Forelimb muscle (tissue), 1 donor: ENCODE results near the gene TBC1D3B. TPM values are rescaled to one million over a fixed set of nuclear protein-coding genes. Genes with fewer than 3 reads are reported as not detected.
A peak's percentile ranks its signal among the peaks of the same experiment; 100 is the strongest.
"Not testable (repeated sequence)": the region's sequence is repeated elsewhere in the genome, so short reads cannot be mapped to it uniquely, and the experiment has no call there.

ENCODE experiments used
- DNase-seq: peaks from one replicate; pipeline ENCODE4 v3.0.0-alpha.2; 2013; ENCODE audit warnings: low read depth
- polyA plus RNA-seq: library from polyadenylated mRNA; unstranded; fragments of 120-200 nt; gene quantifications from one replicate; pipeline ENCODE4 v1.2.1, GENCODE V29; 2013; ENCODE audit not compliant: insufficient read length

Gene TBC1D3B
- polyA plus RNA-seq, 1 donor = 14.6 TPM

DNA sequence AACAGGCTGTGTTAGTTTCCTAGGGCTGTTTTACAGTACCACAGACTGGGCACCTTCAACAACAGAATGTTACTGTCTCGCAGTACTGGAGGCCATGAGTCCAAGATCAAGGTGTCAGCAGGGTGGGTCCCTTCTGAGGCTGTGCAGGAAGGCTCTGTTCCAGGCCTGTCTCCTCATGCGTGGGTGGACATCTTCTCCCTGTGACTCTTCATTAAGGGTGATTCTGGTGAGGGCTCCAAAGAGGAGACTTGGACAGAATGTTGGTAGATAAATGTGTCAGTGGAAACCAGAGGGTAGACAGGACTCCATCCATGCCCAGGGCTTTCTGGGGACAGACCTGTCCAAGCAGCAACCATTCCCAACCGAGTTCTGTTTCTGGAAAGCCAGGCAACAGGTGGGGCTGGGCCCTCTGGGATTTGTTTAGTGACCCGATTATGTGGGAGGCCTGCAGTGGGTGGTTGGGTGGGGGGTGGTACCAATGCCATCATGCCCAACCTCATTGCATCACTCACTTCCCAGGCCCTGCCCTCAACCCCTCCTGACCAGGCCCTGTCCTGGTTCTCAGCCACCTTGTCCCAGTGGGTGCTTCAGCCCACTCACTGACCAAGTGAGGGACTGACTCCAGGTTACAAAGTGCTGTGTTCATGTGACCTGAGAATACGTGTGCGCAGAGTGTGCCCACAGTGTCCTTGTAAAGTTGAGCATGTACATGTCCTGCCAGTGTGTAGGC is 5.2 kb upstream of the TBC1D3B start:
- not testable (repeated sequence) for DNase-seq

DNA sequence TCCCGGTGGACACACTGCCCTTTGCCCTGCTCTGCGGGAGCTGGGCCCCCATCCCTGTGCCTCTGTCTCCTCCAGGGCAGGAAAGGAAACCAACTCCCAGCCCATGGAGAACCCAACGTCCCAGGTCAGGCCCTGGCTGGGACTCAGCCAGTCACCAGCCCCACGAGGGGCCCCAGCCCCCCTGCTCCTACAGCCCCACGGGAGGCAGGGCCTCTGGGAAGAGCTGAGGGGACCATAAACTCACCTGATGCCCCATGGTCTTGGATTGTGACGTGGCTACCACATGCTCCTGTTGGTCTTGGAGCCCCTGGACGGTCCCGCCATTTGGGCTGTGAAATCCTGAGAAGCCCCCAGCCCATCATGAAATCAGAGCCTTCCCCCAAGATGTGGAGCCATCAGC is 7.6 kb downstream of the TBC1D3B start:
- not testable (repeated sequence) for DNase-seq

DNA sequence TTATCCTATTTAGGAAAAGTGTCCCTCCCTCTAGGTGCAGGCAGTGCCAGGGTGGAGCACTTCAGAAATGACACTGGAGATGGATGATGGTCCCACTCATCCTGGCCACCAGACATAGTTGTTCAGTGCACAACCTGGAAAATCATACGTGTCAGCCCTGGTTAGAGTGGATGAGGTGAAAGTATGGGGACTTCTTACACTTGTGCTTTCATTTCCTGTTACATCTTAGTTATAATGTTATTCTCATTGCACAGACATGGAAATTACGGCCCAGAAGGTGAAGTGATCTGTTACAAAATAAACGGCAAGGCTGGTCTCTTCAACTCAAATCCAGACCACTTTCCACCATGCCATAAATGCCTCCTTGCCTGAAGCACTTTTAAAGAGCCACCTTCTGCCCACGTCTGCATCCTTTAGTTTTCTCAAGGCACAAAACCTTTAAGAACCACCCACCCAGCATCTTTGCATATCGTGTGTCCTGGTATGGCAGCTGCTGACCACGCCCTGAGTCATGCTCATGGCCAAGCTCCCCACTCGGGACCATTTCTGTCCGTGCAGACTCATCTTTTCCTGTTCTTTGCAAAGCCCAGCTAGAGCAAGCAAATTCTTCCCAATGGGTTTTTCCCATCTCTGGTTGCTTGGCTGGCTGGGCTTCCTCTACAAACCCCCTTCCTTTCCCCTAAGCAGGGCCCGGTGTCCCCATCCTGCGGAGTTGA is 22.4 kb downstream of the TBC1D3B start:
- no peak for DNase-seq

DNA sequence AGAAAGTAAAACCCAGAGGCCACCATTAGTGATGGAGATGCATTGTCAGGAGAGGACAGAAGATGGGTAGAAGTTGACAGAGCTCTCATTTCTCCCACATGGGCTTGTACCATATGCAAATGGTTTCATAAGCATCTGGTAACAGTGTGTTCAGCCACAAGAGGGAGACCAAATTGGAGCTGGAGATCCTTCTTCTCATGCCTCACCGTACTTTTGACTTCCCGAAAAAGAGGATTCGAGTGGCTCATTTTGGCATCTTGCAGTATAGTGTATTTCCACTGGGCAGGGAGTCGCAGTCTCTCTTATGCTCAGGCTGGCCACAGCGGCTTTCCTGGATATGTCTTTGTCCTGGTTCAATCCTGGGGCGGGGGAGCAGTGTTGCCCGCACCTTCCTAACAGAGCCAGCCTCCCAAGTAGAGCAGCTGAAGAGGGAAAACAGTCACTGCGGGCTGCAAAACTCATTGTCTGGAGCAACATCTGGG is 23.8 kb downstream of the TBC1D3B start:
- no peak for DNase-seq

DNA sequence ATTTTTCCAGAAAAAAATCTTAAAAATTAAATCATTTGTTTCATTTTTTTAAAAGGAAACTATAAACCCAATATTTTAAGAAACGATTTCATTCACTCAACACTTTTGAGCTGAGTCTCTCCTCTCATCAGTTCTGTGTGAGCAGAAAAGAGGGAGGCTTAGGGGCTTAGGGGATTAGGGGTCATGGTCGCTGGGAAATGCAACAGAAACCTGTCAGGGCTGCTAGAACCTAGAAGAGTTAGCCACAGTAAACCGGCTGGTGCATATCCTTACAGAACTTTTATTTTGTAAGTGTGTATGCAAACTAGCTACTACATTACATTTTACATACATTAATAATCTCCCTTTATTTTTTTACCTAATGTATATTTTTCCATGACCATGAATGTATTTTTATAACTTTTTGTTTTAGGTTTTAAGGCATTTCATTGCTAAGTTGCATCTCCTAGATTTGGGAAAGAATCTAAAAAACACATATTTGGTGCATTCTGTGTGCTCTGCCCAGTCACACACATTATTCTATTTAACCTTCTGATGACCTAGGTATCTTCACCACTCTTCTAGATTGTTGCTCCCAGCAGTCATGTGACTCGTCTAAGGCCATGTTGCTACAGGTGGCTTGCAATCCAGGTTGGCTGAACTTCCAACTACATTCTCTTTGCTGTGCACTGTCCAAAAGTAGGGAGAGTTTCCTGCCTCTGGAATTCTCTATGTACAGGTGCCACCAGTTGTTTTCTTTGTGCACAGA is 24.4 kb downstream of the TBC1D3B start:
- no peak for DNase-seq

DNA sequence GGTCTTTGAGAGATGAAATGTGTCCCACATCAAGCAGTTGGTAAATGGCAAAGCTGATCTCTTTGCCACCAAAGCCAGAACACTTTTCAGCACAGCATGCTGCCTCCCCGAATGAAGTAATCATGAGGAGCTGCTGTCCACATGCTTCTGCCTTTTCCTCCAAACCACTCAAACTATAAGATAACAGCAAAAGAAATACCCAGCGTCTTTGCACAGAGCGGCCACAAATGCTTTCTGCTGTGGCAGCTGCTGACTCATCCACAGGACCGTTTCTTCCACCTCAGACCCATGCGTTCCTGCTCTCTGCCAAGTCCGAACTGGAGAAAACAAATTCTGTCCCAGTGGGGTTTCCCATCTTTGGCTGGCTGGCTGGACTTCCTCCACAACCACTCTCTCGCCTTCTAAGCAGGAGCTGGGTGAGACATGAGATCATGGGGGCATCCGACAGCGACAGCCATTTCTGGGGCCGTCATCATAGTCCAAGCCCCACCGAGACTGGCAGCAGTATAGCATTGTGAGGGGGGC is 27.1 kb downstream of the TBC1D3B start:
- no peak for DNase-seq

DNA sequence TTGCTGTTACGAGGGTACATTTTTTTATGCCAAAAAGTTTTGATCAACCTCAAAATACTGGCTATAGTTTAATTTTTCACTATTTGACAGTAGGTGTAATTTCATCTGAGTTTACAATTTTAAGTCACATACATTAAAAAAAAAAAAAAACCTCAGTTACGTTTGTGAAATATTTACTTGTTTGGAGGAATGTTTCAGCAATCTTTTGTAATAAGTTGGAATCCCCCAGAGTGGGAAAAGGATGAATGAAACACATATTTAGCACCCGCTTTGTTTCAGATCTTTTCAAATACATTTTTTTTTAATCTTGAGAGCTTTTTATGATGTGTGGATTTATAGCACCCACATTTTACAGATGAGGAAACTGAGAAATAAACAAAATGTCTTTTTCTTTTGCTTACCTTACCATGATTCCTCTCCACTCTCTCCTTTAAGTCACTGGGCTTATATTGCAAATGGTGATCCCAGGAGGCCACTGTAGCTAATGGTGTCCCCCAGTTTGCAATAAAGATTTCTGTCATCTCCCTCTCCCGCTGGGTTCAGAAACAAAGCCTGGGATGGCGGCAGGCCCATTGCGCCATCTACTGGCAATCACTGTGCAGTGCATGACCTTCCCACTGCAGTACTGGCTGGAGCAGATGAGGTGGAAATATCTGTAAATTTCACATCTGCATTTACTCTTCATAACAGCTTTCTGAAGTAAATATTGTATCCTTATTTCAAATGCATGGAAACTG is 27.7 kb downstream of the TBC1D3B start:
- DNase-seq = peak; percentile 16

DNA sequence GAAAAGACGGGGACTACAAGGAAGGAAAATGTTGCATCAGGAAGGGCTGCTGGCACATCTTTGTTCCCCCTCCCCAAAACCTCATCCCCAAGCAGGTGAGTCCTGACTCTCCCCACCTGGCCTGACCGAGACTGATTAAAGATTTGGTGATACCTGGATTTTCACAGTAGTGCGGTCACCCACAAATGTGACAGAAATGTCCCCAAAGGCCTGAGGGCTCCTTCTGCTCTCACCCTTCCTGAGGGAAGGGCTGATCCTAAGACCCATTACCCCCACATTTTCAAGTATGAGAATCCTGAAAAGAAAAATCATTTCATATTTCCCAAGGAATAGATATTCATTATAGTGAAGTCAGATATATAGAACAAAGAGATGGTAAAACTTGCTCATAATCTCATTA is 28.8 kb downstream of the TBC1D3B start:
- no peak for DNase-seq

DNA sequence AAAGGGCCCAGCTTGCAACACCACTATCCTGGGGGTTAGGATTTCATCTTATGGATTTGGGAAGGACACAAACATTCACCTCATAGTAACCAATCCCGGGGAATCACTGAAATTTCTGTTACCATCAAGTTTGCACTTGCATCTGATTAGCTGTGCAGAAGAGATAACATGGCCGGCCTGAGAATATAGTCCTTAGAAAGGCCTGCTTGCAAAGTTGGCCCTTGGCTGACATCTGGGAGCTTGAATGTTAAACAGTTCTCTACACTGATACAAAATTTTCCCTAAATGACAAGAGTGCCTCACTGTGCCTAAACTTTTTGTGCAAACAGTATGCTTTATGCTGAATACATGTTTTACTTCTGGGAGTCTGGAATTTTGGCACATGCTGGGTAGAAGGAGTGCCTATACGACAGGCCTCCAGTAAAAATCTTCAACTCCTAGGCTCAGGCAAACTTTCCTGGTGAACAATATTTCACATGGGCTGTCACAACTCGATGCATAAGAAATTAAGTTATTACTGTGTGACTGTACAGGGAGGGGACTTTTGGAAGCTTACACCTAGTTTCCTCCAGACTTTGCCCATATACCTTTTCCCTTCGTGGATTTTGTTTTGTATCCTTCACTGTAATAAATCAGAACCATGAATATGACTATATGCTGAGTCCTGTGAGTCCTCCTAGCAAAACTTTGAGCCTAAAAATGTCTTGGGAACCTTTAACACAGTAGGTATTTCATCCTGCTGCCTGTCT is 31.3 kb downstream of the TBC1D3B start:
- DNase-seq = no peak

DNA sequence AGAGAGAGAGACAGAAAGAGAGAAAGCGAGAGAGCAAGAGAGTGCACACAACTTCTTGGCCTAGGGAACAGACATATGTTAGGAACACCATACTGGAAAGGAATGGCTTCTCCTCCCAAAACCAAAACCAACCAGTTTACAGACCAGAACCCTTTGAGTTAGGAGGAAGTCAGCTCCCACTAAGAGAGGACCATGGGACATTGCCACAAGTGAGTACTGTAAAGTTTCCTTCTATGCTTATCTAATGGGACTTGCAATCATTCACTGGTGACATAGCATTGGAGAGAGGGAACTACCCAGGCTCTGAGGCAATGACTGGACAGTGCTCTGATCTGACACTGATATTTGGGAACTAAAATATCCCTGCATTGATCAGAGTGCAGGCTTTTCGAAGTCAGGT is 32.4 kb downstream of the TBC1D3B start:
- DNase-seq = no peak

DNA sequence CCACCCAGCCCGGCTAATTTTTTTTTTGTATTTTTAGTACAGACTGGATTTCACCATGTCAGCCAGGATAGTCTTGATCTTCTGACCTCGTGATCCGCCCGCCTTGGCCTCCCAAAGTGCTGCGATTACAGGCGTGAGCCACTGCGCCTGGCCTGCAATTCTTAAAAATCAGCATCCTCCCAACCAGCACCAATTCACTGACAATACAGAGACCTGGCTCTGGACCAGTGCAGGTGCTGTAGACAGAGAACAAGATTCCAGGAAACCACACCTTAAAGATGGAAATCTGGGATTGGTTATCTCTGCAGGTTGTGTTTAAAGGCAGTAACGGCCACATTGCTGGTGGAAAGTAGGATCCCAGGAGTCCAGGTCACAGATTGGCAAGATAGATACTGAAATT is 33.6 kb downstream of the TBC1D3B start:
- no peak for DNase-seq

DNA sequence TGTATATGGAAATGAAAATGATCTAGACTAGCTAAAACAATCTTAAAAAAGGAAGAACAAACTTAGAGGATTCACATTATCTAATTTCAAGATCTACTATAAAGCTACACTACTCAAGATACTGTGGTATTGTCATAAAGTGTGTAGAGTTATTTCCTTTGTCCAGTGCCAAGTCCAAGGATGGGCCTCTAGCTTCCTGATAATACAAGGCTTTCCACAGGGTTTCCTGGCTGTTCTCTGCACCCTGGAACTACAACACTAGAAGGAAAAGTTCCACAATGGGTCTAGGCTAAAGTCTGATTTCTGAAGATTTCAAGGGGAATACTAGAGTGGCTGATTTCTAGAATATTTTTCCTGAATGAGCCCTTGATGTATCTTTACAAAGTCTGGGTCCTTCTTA is 34.2 kb downstream of the TBC1D3B start:
- no peak for DNase-seq

DNA sequence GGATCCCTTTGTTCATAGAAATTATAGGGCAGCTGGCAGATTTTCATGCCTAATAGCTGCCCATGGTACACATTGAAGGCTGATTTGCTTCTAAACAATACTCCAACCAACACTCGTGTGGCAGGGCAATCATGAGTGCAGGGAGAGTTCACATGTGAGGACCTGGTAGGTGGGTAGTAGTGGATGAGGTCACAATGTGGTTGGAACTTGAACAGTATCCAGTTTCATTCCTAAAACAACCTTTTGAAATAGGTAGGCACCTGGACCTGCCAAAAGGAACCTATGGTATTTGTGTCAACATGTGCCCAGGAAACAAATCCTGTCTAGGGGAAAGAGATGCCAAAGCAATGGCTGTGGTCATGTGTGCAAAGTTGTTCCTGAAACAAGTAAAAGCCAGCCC is 40.0 kb downstream of the TBC1D3B start:
- no peak for DNase-seq

DNA sequence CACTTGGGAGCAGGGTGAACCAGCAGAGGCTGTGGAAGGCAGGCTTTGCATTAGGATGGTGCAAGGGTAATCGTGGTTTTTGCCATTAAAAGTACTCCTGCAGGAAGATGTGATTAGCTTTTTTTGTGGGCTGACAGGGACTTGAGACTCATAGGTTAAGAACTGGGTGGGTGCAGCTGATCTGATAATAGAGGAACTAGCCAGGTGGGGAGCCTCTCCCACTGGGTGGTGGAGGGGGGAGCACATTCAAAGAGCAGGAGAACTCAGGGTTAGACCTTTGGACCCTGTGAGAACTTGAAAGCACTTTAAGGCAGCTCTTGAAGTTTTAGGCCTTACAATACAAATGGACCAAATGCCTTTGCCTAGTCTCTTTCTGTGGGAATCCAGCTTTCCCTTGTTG is 40.4 kb downstream of the TBC1D3B start:
- DNase-seq = no peak

DNA sequence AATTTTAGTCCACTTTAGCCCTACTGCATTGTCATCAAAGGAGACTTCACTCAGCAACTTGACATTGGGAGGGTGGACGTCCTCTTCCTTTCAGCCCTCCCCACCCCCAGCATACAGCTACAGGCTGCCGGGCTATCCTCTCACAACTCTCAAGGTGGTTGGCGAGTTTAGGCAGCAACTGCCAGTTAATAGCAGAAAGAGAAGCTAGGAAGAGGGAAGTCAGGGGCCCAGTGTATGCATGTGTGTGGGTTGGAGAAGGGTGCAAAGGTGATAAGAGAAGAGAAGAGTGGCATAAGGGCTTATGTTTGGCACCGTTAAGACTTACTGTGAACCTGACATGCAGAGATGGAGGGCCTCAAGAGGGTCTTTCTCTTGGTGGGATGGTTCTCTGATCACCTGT is 41.0 kb downstream of the TBC1D3B start:
- DNase-seq = no peak

DNA sequence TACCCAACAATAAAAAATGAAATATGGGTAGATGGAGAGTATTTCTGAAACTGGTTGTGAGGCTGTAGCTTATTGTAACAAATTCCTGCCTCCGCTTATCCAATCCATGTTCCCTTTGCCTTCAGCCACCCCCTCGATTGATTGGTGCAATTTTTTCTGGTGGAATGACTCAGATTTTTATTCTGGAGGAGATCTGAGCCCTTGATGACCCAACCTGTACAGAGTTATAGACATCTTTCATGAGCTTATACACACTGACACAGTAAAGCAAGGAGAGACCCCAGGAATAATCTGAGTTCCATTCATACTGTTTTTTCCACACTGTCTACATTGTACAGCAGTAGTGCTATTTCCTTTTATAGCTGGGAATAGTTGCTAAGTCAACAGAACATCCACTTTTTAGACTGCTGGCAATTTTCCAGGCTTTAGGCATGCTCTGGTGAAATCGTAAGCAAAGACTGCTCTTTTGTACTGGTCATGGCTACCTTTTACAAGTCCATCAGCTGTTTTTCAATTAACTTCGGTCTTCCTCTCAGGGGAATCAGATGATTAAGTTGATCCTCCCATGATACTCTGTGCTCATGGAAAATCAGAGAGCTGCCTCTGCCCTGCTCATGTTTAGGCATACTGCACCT is 42.7 kb downstream of the TBC1D3B start:
- DNase-seq = peak; percentile 39

DNA sequence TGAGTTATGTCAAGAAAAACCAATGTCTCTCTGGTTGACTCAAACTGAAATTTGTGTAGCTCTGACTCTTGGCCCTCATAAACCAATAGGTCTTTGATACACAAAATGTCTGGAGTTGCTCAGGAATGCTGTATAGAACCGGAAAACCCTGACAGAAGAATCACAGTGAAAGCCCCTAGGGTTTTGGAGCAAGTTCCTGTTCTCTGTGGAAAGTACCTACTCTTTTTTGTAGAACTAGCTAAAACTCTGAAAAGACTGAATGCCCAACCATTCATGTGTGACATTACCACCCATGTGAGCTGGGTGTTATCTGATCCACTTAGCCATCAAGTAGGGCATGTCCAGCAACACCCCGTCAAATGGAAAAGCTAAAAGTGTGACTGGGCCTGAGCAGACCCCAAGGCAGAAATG is 44.0 kb downstream of the TBC1D3B start:
- DNase-seq = no peak

DNA sequence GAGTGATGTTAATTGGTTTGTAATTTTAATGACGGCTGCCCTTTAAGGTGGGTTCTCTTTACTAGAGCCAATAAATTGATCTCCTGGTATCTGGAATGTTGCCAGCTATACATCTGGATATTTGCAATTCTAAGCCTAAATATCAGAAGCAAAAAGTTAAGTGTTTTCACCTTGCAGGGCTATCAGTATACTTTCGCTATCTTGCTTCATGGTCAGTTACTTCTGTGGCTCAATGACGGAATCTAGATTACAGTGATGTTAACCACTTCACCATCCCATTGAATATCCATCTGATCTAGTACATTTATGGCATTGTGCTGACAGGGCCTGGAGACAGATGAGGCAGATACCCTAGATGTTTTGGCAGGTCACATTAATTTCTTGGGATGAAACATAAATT is 44.5 kb downstream of the TBC1D3B start:
- DNase-seq = no peak

DNA sequence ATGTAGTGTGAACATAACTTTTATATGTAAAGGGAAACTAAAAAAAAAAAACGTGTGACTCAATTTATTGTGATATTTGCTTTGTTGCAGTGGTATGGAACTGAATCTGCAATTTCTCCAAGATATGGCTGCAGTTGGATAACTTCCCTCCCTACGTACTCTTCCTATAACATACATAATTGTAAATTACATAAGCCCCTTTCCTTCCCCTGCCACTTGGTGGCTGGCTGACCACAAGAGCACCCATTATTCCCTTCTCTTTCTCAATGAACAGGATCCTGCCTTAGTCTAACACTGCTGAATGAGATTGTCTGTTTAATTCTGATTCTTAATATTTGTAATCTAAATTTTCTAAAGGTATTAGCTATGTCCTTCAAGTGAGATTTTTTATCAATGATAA is 45.0 kb downstream of the TBC1D3B start:
- DNase-seq = no peak

DNA sequence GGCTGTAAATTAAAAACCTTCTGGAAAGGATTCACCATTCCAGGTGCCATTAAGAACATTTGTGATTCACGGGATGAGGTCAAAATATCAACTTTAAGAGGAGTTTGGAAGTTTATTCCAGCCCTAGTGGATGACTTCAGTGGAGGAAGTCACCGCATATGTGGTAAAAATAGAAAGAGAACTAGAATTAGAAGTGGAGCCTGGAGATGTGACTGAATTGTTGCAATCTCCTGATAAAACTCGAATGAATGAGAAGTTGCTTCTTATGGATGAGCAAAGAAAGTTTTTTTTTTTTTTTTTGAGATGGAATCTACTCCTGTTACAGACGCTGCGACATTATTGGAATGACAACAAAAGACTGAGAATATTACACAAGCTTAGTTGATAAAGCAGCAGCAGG is 46.1 kb downstream of the TBC1D3B start:
- DNase-seq = no peak
